H1 (cell line): ENCODE results near the gene ITIH4. TPM values are rescaled to one million over a fixed set of nuclear protein-coding genes. Genes with fewer than 3 reads are reported as not detected.

Source experiments
- CTCF ChIA-PET: fragments of 300-600 bp; sonication (Branson Sonifier 250); formaldehyde crosslinking; loops from one replicate; lab custom pipeline; 2021; ENCODE audit not compliant: partially characterized antibody; lab: Charles Lee
- POLR2A ChIA-PET: fragments of 300-600 bp; sonication (Branson Sonifier 250); formaldehyde crosslinking; loops from one replicate; lab custom pipeline; 2021; ENCODE audit warnings: inconsistent platforms; ENCODE audit not compliant: partially characterized antibody; lab: Charles Lee
- DNase-seq, 2 experiments: peaks; one replicate each; pipeline versions ENCODE4 v3.0.0 to v3.0.0-alpha.2; 2010 to 2022; ENCODE audit warnings: low spot score in 2 of 2, low read depth in 1 of 2, mixed read lengths in 1 of 2
- FAIRE-seq: peaks from 2 replicates; lab custom pipeline; 2011; peaks lifted over from hg19 to GRCh38; lab: Jason Lieb, UNC
- H2AFZ ChIP-seq: 2 replicates; pipeline ENCODE4 v1.8.1; 2012; ENCODE audit warnings: low read length, inconsistent platforms
- H2AK5ac ChIP-seq: 2 replicates; pipeline ENCODE4 v1.6.1; 2013; ENCODE audit warnings: low read depth, low read length
- H2BK120ac ChIP-seq: replicated peaks from 2 replicates; pipeline ENCODE3; 2013; ENCODE audit warnings: low read depth, low read length, inconsistent platforms
- H2BK12ac ChIP-seq: 2 replicates; pipeline ENCODE4 v1.6.1; 2013; ENCODE audit warnings: low read depth, low read length
- H2BK15ac ChIP-seq: 2 replicates; pipeline ENCODE4 v1.6.1; 2013; ENCODE audit warnings: low read length
- H2BK20ac ChIP-seq: 2 replicates; pipeline ENCODE4 v1.6.1; 2013; ENCODE audit warnings: low read length
- H2BK5ac ChIP-seq: 2 replicates; pipeline ENCODE4 v1.6.1; 2013; ENCODE audit warnings: low read depth, low read length
- H3K14ac ChIP-seq: 2 replicates; pipeline ENCODE4 v1.6.1; 2013; ENCODE audit warnings: inconsistent platforms; ENCODE audit not compliant: insufficient read length
- H3K18ac ChIP-seq: 2 replicates; pipeline ENCODE4 v1.6.1; 2013; ENCODE audit warnings: low read length; ENCODE audit errors: extremely low read depth
- H3K23ac ChIP-seq: 2 replicates; pipeline ENCODE4 v1.6.1; 2013; ENCODE audit warnings: inconsistent platforms; ENCODE audit not compliant: insufficient read length
- H3K23me2 ChIP-seq: 2 replicates; pipeline ENCODE4 v1.6.1; 2013; ENCODE audit warnings: low read depth, low read length
- H3K27ac ChIP-seq: 2 replicates; pipeline ENCODE4 v1.6.1; 2011; ENCODE audit warnings: low read depth, low read length, inconsistent platforms
- H3K27me3 ChIP-seq, 4 experiments: replicated peaks in 1 of 4; 1 replicate in 1 of 4; 2 replicates in 3 of 4; pipeline versions ENCODE4 v1.6.1 to v1.8.1; 2011 to 2013; ENCODE audit warnings: low read length in 3 of 4, mild to moderate bottlenecking in 3 of 4, inconsistent platforms in 2 of 4, mixed read lengths in 2 of 4, moderate library complexity in 1 of 4; ENCODE audit not compliant: control insufficient read depth in 3 of 4, insufficient read depth in 3 of 4; ENCODE audit errors: extremely low read depth in 1 of 4
- H3K36me3 ChIP-seq, 4 experiments: 2 replicates each; pipeline versions ENCODE4 v1.6.1 to v1.8.1; 2011 to 2013; ENCODE audit warnings: mild to moderate bottlenecking in 4 of 4, low read length in 3 of 4, moderate library complexity in 2 of 4, control low read depth in 1 of 4, inconsistent platforms in 1 of 4; ENCODE audit not compliant: insufficient read depth in 4 of 4, control insufficient read depth in 2 of 4
- H3K4ac ChIP-seq: replicated peaks from 2 replicates; pipeline ENCODE3; 2013; ENCODE audit warnings: low read length, low read depth, mixed read lengths, inconsistent platforms; ENCODE audit not compliant: insufficient read length
- H3K4me1 ChIP-seq, 4 experiments: replicated peaks in 1 of 4; 1 replicate in 1 of 4; 2 replicates in 3 of 4; pipeline versions ENCODE4 v1.6.1 to v1.8.1; 2011 to 2013; ENCODE audit warnings: low read length in 3 of 4, inconsistent platforms in 2 of 4, mixed read lengths in 1 of 4; ENCODE audit not compliant: insufficient read depth in 4 of 4, control insufficient read depth in 3 of 4
- H3K4me2 ChIP-seq, 2 experiments: 2 replicates each; pipeline versions ENCODE4 v1.6.1 to v1.8.1; 2011 to 2013; ENCODE audit warnings: low read depth in 2 of 2, low read length in 2 of 2, control low read depth in 1 of 2, inconsistent platforms in 1 of 2, mild to moderate bottlenecking in 1 of 2; ENCODE audit not compliant: insufficient read depth in 1 of 2
- H3K4me3 ChIP-seq, 4 experiments: fragments of 200-600, 300-600 bp in 1 of 4; sonication (generic), shearing (Covaris generic), sonication (Bioruptor Twin) in 1 of 4; 2 replicates each; pipeline versions ENCODE4 v1.5.1 to v1.8.1; 2011 to 2016; ENCODE audit warnings: low read length in 4 of 4, low read depth in 3 of 4, control low read depth in 2 of 4, inconsistent platforms in 2 of 4, mild to moderate bottlenecking in 2 of 4, mixed read lengths in 1 of 4, moderate library complexity in 1 of 4; ENCODE audit not compliant: insufficient read depth in 2 of 4; ENCODE audit errors: extremely low read depth in 1 of 4
- H3K56ac ChIP-seq: replicated peaks from 2 replicates; pipeline ENCODE3; 2013; ENCODE audit warnings: low read depth, mild to moderate bottlenecking, mixed read lengths, low read length, inconsistent platforms; ENCODE audit not compliant: insufficient read length
- H3K79me1 ChIP-seq: 2 replicates; pipeline ENCODE4 v1.6.1; 2013; ENCODE audit warnings: low read depth, low read length, control low read depth
- H3K79me2 ChIP-seq, 2 experiments: 2 replicates each; pipeline versions ENCODE4 v1.6.1 to v1.8.1; 2012 to 2013; ENCODE audit warnings: low read length in 2 of 2, mild to moderate bottlenecking in 2 of 2, inconsistent platforms in 1 of 2; ENCODE audit not compliant: insufficient read depth in 2 of 2, control insufficient read depth in 1 of 2
- H3K9ac ChIP-seq, 4 experiments: replicated peaks in 1 of 4; 1 replicate in 1 of 4; 2 replicates in 3 of 4; pipeline versions ENCODE4 v1.6.1 to v1.8.1; 2011 to 2013; ENCODE audit warnings: low read depth in 3 of 4, low read length in 3 of 4, control low read depth in 2 of 4, mild to moderate bottlenecking in 2 of 4, moderate library complexity in 2 of 4, inconsistent platforms in 1 of 4; ENCODE audit errors: extremely low read depth in 1 of 4
- H3K9me3 ChIP-seq, 2 experiments: 2 replicates each; pipeline versions ENCODE4 v1.6.1 to v1.8.1; 2012 to 2013; ENCODE audit warnings: mild to moderate bottlenecking in 2 of 2, moderate library complexity in 2 of 2, control low read depth in 1 of 2, inconsistent platforms in 1 of 2, low read depth in 1 of 2, low read length in 1 of 2, mixed read lengths in 1 of 2; ENCODE audit not compliant: insufficient read depth in 2 of 2
- H4K20me1 ChIP-seq, 2 experiments: replicated peaks in 1 of 2; 2 replicates each; pipeline versions ENCODE3 to v1.8.1; 2011 to 2013; ENCODE audit warnings: inconsistent platforms in 2 of 2, low read length in 2 of 2, mild to moderate bottlenecking in 1 of 2; ENCODE audit not compliant: insufficient read depth in 2 of 2, control insufficient read depth in 1 of 2
- H4K5ac ChIP-seq: 2 replicates; pipeline ENCODE4 v1.6.1; 2013; ENCODE audit warnings: low read length, low read depth, mixed read lengths, inconsistent platforms; ENCODE audit not compliant: insufficient read length
- H4K8ac ChIP-seq: 2 replicates; pipeline ENCODE4 v1.8.0; 2013; ENCODE audit warnings: mild to moderate bottlenecking, moderate library complexity, low read length, inconsistent platforms; ENCODE audit not compliant: insufficient read depth; ENCODE audit errors: extremely low read depth
- H4K91ac ChIP-seq: replicated peaks from 2 replicates; pipeline ENCODE3; 2013; ENCODE audit warnings: low read length, mixed read lengths, inconsistent platforms; ENCODE audit not compliant: insufficient read length
- BRCA1 ChIP-seq: IDR thresholded peaks from 2 replicates; pipeline ENCODE4 v1.6.1; 2012; ENCODE audit warnings: low read depth, low read length, improper control_type of control experiment
- SIN3A ChIP-seq, 2 experiments: IDR thresholded peaks in 1 of 2; conservative IDR thresholded peaks in 1 of 2; 2 replicates each; pipeline ENCODE4 v1.6.1; 2011 to 2012; ENCODE audit warnings: low read length in 2 of 2, improper control_type of control experiment in 1 of 2, low read depth in 1 of 2, mild to moderate bottlenecking in 1 of 2
- SP1 ChIP-seq: IDR thresholded peaks from 2 replicates; pipeline ENCODE4 v1.6.1; 2011; ENCODE audit warnings: low read depth, low read length
- WGBS, 2 experiments: shearing (Covaris generic) in 1 of 2; methylation state at CpG; one replicate each; pipeline versions ENCODE4 v1.1.6 to v1.1.7; 2013 to 2015; ENCODE audit warnings: low lambda C conversion rate in 2 of 2, mixed read lengths in 2 of 2, inconsistent platforms in 1 of 2, low coverage in 1 of 2, missing lambda C conversion rate in 1 of 2; ENCODE audit not compliant: insufficient replicate concordance in 2 of 2, insufficient coverage in 1 of 2, insufficient read length in 1 of 2; ENCODE audit errors: extremely low coverage in 1 of 2, missing lambda C conversion rate in 1 of 2; 5-methylcytosine and 5-hydroxymethylcytosine counted together
- polyA plus RNA-seq, 7 experiments: library from polyadenylated mRNA; depleted of rRNA in 3 of 7; stranded (reverse) in 5 of 7; unstranded in 2 of 7; fragments of >200 nt in 5 of 7; fragments of 200-250 nt in 2 of 7; gene quantifications; 1 replicate in 5 of 7; 2 replicates in 1 of 7; 4 replicates in 1 of 7; pipeline versions ENCODE4 v1.2.1 to v1.2.3, GENCODE V29; 2011 to 2013; ENCODE audit warnings: missing spikeins in 2 of 7, mixed read lengths in 2 of 7
- total RNA-seq: library from RNA; stranded (reverse); fragmentation: NEBNext Ultra II Directional; extraction: Animal tissue kit (Norgen Biotek cat#: 25700); gene quantifications from 2 replicates; pipeline ENCODE4 v1.2.1, GENCODE V29; 2021

The ITIH4 gene
- total and polyA plus RNA-seq, 2 of the 8 experiments (the other 6 are each of a cell fraction or from before 2014, with no cell fraction given): 3.4 to 3.7 TPM

DNA sequence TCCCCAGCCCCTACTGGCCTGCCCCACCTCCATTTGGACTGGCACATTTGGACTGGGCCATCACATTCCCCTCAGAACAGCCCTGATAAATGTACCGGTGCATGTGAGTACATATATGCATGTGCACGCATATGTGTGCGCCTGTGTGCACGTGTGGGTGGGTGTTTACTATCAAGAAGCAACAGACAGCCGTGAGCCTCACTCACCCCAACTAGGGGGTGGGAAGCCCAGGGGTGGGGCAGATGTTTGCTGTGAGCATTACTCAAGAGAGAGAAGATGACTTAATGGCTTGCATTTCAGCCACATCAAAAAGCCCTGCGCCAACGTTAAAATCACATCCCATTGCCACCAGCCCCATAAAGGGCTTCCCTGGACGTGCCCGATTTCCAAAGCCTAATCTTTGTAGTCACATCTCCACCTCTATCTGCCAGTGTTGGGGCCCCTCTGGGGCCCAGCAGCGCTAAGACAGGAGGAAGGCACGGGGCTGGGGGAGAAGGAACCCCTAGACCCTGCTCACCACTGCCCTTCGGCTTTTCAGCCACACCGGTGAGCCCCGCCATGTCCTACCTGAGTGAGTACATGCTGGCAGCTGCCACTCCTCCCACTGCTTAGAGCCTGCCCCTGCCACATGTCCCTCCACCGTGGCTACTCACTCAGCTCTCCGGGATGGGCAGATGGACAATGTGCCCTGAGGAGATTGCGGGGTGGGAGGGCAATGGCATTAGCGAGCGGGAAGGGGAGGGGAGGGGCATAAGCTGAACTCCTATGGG lies 25.0 kb downstream of the ITIH4 start:
- no peak for FAIRE-seq
- Histone ChIP-seq H3K23ac (no peak overlapping the region), H2BK15ac (no peak overlapping the region), H3K79me2 (no peaks in the 10 kb centered on the region), H4K91ac (no peak overlapping the region), H2BK20ac (no peak overlapping the region), H3K4me3 (no peak overlapping the region), H2BK5ac (no peak overlapping the region), H2AFZ (no peak overlapping the region), H2AK5ac (no peak overlapping the region), H3K9me3 (no peaks in the 10 kb centered on the region), H3K23me2 (peaks cover 5% of the 10 kb centered on the region; the same call in 1 of the 2 replicates), H3K27me3 (no peaks in the 10 kb centered on the region; a peak in 1 of 7 replicates), H4K5ac (no peak overlapping the region), H3K56ac (no peak overlapping the region), H2BK12ac (no peak overlapping the region), H3K14ac (no peak overlapping the region), H3K4me2 (no peak overlapping the region), H4K20me1 (peaks cover 0 to 2% of the 10 kb centered on the region in 2 experiments), H3K27ac (no peak overlapping the region), H2BK120ac (no peak overlapping the region), H3K18ac (no peak overlapping the region), H3K79me1 (no peaks in the 10 kb centered on the region), H3K4me1 (no peaks in the 10 kb centered on the region), H4K8ac (peak overlapping the region; percentile 77; the same call in 1 of the 2 replicates), H3K9ac (no peak overlapping the region), H3K4ac (no peak overlapping the region), H3K36me3 (no peaks in the 10 kb centered on the region)
- no peak for DNase-seq
- CTCF ChIA-PET: interaction anchor here (1.3 to 1.5 kb wide), 2 partner anchors 13 to 16 kb away, joined by 7 to 8 read pairs; no protein-coding TSS in a partner anchor
- POLR2A ChIA-PET: interaction anchor here (1.1 kb wide), 1 partner anchor 13 kb away, joined by 3 read pairs; no protein-coding TSS in a partner anchor
- WGBS, 2 experiments: 89% methylated on average over 17 of the region's 19 CpGs; no CpG with 5 or more reads in 1 of the 2 experiments
- TF ChIP-seq SIN3A (conservative IDR thresholded peaks at IDR 0.05 in 1 of 2, IDR thresholded peaks at IDR 0.05 in 1 of 2; ENCODE audit: low read depth in 1 of 2, low read length in 2 of 2) (no peak), SP1 (no peak), BRCA1 (no peak)
